Measurements from ENCODE around the gene RFX7.
A peak's percentile ranks its signal among the peaks of the same experiment; 100 is the strongest.
"Not testable (repeated sequence)": the region's sequence is repeated elsewhere in the genome, so short reads cannot be mapped to it uniquely, and the experiment has no call there.

Gene RFX7

GRCh38 chr15:56243163-56244037, at the start of gene RFX7:
Gene RFX7, minus strand, starts transcription at chr15:56243879. Its CDS starts 594 bp downstream, at chr15:56243285.
- H3K36me3 Mint-ChIP-seq, result peaks cover 16% of the 10 kb centered on the region
- H3K4me3 Mint-ChIP-seq, result peak within 1 kb of the TSS; percentile 78
- peaks cover 15% of the 10 kb centered on the region for H3K4me1 Mint-ChIP-seq
- DNase-seq (ENCODE audit: low spot score in 2 of 2), result peak; percentile 68 to 83
- ATAC-seq, result peak; percentile 86
- H3K27ac Mint-ChIP-seq, result peak within 1 kb of the TSS; percentile 83
- no peaks in the 10 kb centered on the region for H3K9me3 Mint-ChIP-seq

GRCh38 chr15:56292546-56293316, 49.1 kb upstream of the RFX7 start:
- DNase-seq (ENCODE audit: low spot score in 2 of 2) (no peak), ATAC-seq (no peak)
- no peak overlapping the region for H3K4me3 Mint-ChIP-seq
- no peaks in the 10 kb centered on the region for H3K36me3 Mint-ChIP-seq
- H3K27ac Mint-ChIP-seq, result no peak overlapping the region
- H3K4me1 Mint-ChIP-seq, result no peaks in the 10 kb centered on the region
- H3K9me3 Mint-ChIP-seq, result peaks cover 9% of the 10 kb centered on the region

GRCh38 chr15:56291741-56292140, 48.1 kb upstream of the RFX7 start:
- peaks cover 9% of the 10 kb centered on the region for H3K9me3 Mint-ChIP-seq
- no peaks in the 10 kb centered on the region for H3K36me3 Mint-ChIP-seq
- no peaks in the 10 kb centered on the region for H3K4me1 Mint-ChIP-seq
- ATAC-seq, result no peak
- H3K4me3 Mint-ChIP-seq, result no peak overlapping the region
- H3K27ac Mint-ChIP-seq, result no peak overlapping the region
- no peak for DNase-seq (ENCODE audit: low spot score in 2 of 2)

- H3K27ac Mint-ChIP-seq, result no peak overlapping the region
- ATAC-seq (no peak), DNase-seq (ENCODE audit: low spot score in 2 of 2) (no peak)
- H3K9me3 Mint-ChIP-seq, result peaks cover 9% of the 10 kb centered on the region
- H3K4me1 Mint-ChIP-seq, result no peaks in the 10 kb centered on the region
- no peak overlapping the region for H3K4me3 Mint-ChIP-seq
- H3K36me3 Mint-ChIP-seq, result no peaks in the 10 kb centered on the region
These were observed 42.5 kb upstream of the RFX7 start for GRCh38 chr15:56286213-56286612.

- H3K36me3 Mint-ChIP-seq, result no peaks in the 10 kb centered on the region
- H3K27ac Mint-ChIP-seq, result no peak overlapping the region
- H3K9me3 Mint-ChIP-seq, result peaks cover 5% of the 10 kb centered on the region
- no peak for DNase-seq (ENCODE audit: low spot score in 2 of 2)
- no peak overlapping the region for H3K4me3 Mint-ChIP-seq
- no peak for ATAC-seq
- H3K4me1 Mint-ChIP-seq, result no peaks in the 10 kb centered on the region
These were observed 37.5 kb upstream of the RFX7 start for GRCh38 chr15:56281145-56281544.

GRCh38 chr15:56273724-56274123, 30.0 kb upstream of the RFX7 start:
- ATAC-seq (no peak), DNase-seq (ENCODE audit: low spot score in 2 of 2) (no peak)
- peaks cover 10% of the 10 kb centered on the region for H3K9me3 Mint-ChIP-seq
- no peaks in the 10 kb centered on the region for H3K4me1 Mint-ChIP-seq
- no peak overlapping the region for H3K27ac Mint-ChIP-seq
- no peak overlapping the region for H3K4me3 Mint-ChIP-seq
- no peaks in the 10 kb centered on the region for H3K36me3 Mint-ChIP-seq

GRCh38 chr15:56272454-56272853, 28.8 kb upstream of the RFX7 start:
- no peaks in the 10 kb centered on the region for H3K36me3 Mint-ChIP-seq
- peaks cover 5% of the 10 kb centered on the region for H3K9me3 Mint-ChIP-seq
- H3K4me3 Mint-ChIP-seq, result no peak overlapping the region
- no peak for DNase-seq (ENCODE audit: low spot score in 2 of 2)
- no peaks in the 10 kb centered on the region for H3K4me1 Mint-ChIP-seq
- no peak overlapping the region for H3K27ac Mint-ChIP-seq
- no peak for ATAC-seq

GRCh38 chr15:56266465-56266864, 22.8 kb upstream of the RFX7 start:
- H3K9me3 Mint-ChIP-seq; H3K4me3 Mint-ChIP-seq; DNase-seq (ENCODE audit: low spot score in 2 of 2); ATAC-seq; H3K27ac Mint-ChIP-seq; H3K4me1 Mint-ChIP-seq; H3K36me3 Mint-ChIP-seq: not testable (repeated sequence)

GRCh38 chr15:56261854-56262509, 18.3 kb upstream of the RFX7 start:
- no peak overlapping the region for H3K27ac Mint-ChIP-seq
- no peak overlapping the region for H3K4me3 Mint-ChIP-seq
- ATAC-seq (no peak), DNase-seq (ENCODE audit: low spot score in 2 of 2) (no peak)
- peaks cover 5% of the 10 kb centered on the region for H3K9me3 Mint-ChIP-seq
- H3K36me3 Mint-ChIP-seq, result no peaks in the 10 kb centered on the region
- H3K4me1 Mint-ChIP-seq, result no peaks in the 10 kb centered on the region

GRCh38 chr15:56257306-56257705, 13.6 kb upstream of the RFX7 start:
- DNase-seq (ENCODE audit: low spot score in 2 of 2); ATAC-seq; H3K27ac Mint-ChIP-seq; H3K4me3 Mint-ChIP-seq; H3K4me1 Mint-ChIP-seq; H3K9me3 Mint-ChIP-seq; H3K36me3 Mint-ChIP-seq: not testable (repeated sequence)

GRCh38 chr15:56254265-56254664, 10.6 kb upstream of the RFX7 start:
- H3K4me3 Mint-ChIP-seq, result no peak overlapping the region
- H3K4me1 Mint-ChIP-seq, result no peaks in the 10 kb centered on the region
- no peaks in the 10 kb centered on the region for H3K36me3 Mint-ChIP-seq
- H3K27ac Mint-ChIP-seq, result no peak overlapping the region
- ATAC-seq (no peak), DNase-seq (ENCODE audit: low spot score in 2 of 2) (no peak)
- H3K9me3 Mint-ChIP-seq, result peaks cover 4% of the 10 kb centered on the region

- H3K36me3 Mint-ChIP-seq, result no peaks in the 10 kb centered on the region
- H3K9me3 Mint-ChIP-seq, result no peaks in the 10 kb centered on the region
- no peak overlapping the region for H3K4me3 Mint-ChIP-seq
- no peaks in the 10 kb centered on the region for H3K4me1 Mint-ChIP-seq
- no peak for ATAC-seq
- H3K27ac Mint-ChIP-seq, result no peak overlapping the region
- DNase-seq (ENCODE audit: low spot score in 2 of 2), result no peak
These were observed 8.7 kb upstream of the RFX7 start for GRCh38 chr15:56252386-56252785.

- ATAC-seq (no peak), DNase-seq (ENCODE audit: low spot score in 2 of 2) (no peak)
- no peak overlapping the region for H3K4me3 Mint-ChIP-seq
These were observed 7.8 kb upstream of the RFX7 start for GRCh38 chr15:56251315-56252095.

GRCh38 chr15:56250626-56251025, 6.9 kb upstream of the RFX7 start:
- no peak for ATAC-seq
- no peaks in the 10 kb centered on the region for H3K9me3 Mint-ChIP-seq
- peaks cover 8% of the 10 kb centered on the region for H3K4me1 Mint-ChIP-seq
- H3K4me3 Mint-ChIP-seq, result no peak overlapping the region
- peaks cover 7% of the 10 kb centered on the region for H3K36me3 Mint-ChIP-seq
- DNase-seq (ENCODE audit: low spot score in 2 of 2), result no peak
- H3K27ac Mint-ChIP-seq, result no peak overlapping the region

More at GRCh38 chr15:56251315-56252095, 7.8 kb upstream of the RFX7 start:
- Mint-ChIP-seq H3K36me3 (no peaks in the 10 kb centered on the region), H3K27ac (no peak overlapping the region), H3K4me1 (no peaks in the 10 kb centered on the region), H3K9me3 (no peaks in the 10 kb centered on the region)

- DNase-seq (ENCODE audit: low spot score in 2 of 2), result no peak
- Mint-ChIP-seq H3K36me3 (peaks cover 10% of the 10 kb centered on the region), H3K4me1 (peaks cover 15% of the 10 kb centered on the region), H3K27ac (no peak overlapping the region), H3K4me3 (no peak overlapping the region), H3K9me3 (no peaks in the 10 kb centered on the region)
- ATAC-seq, result no peak
These were observed 5.4 kb upstream of the RFX7 start for GRCh38 chr15:56249092-56249491.

Measured in stimulated activated effector memory CD8-positive, alpha-beta T cell treated with anti-CD3 and anti-CD28 coated beads, Interleukin-12 subunit alpha, Interleukin-12 subunit beta, amount 100 ng/mL, for 72 hours (primary cell).